Keratinocyte (primary cell): ENCODE data around the gene KHDC4. TPM values are rescaled to one million over a fixed set of nuclear protein-coding genes. Genes with fewer than 3 reads are reported as not detected.

Experiments
- DNase-seq: peaks from one replicate; pipeline ENCODE4 v3.0.0-alpha.2; 2011; ENCODE audit warnings: low read depth, missing footprints, low spot score
- FAIRE-seq: peaks from 2 replicates; lab custom pipeline; 2011; peaks lifted over from hg19 to GRCh38; lab: Jason Lieb, UNC
- H2AFZ ChIP-seq: 2 replicates; pipeline ENCODE4 v1.6.0; 2012; ENCODE audit warnings: low read length, control low read depth, inconsistent platforms; ENCODE audit not compliant: control insufficient read depth
- H3K27ac ChIP-seq: 2 replicates; pipeline ENCODE4 v1.5.1; 2011; ENCODE audit warnings: low read length; ENCODE audit not compliant: control insufficient read depth, insufficient read depth
- H3K27me3 ChIP-seq: 3 replicates; pipeline ENCODE4 v1.6.0; 2011; ENCODE audit warnings: low read length; ENCODE audit not compliant: control insufficient read depth, insufficient read depth; ENCODE audit errors: extremely low read depth
- H3K36me3 ChIP-seq, 2 experiments: 2 replicates in 1 of 2; 3 replicates in 1 of 2; pipeline ENCODE4 v1.5.1; 2011; ENCODE audit warnings: low read length in 2 of 2, mild to moderate bottlenecking in 1 of 2; ENCODE audit not compliant: control insufficient read depth in 2 of 2, insufficient read depth in 2 of 2; ENCODE audit errors: extremely low read depth in 1 of 2
- H3K4me1 ChIP-seq: 3 replicates; pipeline ENCODE4 v1.5.1; 2011; ENCODE audit warnings: low read length; ENCODE audit not compliant: control insufficient read depth, insufficient read depth; ENCODE audit errors: extremely low read depth
- H3K4me2 ChIP-seq: 3 replicates; pipeline ENCODE4 v1.6.0; 2011; ENCODE audit warnings: low read depth, low read length; ENCODE audit not compliant: control insufficient read depth, insufficient read depth; ENCODE audit errors: extremely low read depth
- H3K4me3 ChIP-seq, 3 experiments: fragments of 200-600 bp in 1 of 3; sonication (generic) in 1 of 3; 2 replicates in 2 of 3; 3 replicates in 1 of 3; pipeline ENCODE4 v1.5.1; 2011 to 2016; ENCODE audit warnings: low read length in 3 of 3, mild to moderate bottlenecking in 3 of 3, control low read depth in 2 of 3, inconsistent platforms in 1 of 3, low read depth in 1 of 3, mixed read lengths in 1 of 3, mixed run types in 1 of 3, moderate library complexity in 1 of 3; ENCODE audit not compliant: control insufficient read depth in 2 of 3, insufficient read depth in 2 of 3; ENCODE audit errors: extremely low read depth in 1 of 3
- H3K79me2 ChIP-seq: 2 replicates; pipeline ENCODE4 v1.6.0; 2012; ENCODE audit warnings: low read length; ENCODE audit not compliant: control insufficient read depth, insufficient read depth
- H3K9ac ChIP-seq: 3 replicates; pipeline ENCODE4 v1.6.0; 2011; ENCODE audit warnings: low read length; ENCODE audit not compliant: control insufficient read depth, insufficient read depth; ENCODE audit errors: extremely low read depth
- H3K9me1 ChIP-seq: 3 replicates; pipeline ENCODE4 v1.6.0; 2011; ENCODE audit warnings: low read length; ENCODE audit not compliant: control insufficient read depth, insufficient read depth; ENCODE audit errors: extremely low read depth
- H3K9me3 ChIP-seq: 2 replicates; pipeline ENCODE4 v1.5.1; 2012; ENCODE audit warnings: low read depth, low read length; ENCODE audit not compliant: control insufficient read depth
- H4K20me1 ChIP-seq: 3 replicates; pipeline ENCODE4 v1.6.0; 2011; ENCODE audit warnings: low read length; ENCODE audit not compliant: control insufficient read depth, insufficient read depth; ENCODE audit errors: extremely low read depth
- CTCF ChIP-seq, 3 experiments: IDR thresholded peaks in 1 of 3; conservative IDR thresholded peaks in 1 of 3; optimal IDR thresholded peaks in 1 of 3; 2 replicates in 2 of 3; 3 replicates in 1 of 3; pipeline versions ENCODE3 to v1.5.1; 2011; ENCODE audit warnings: low read length in 3 of 3, mild to moderate bottlenecking in 3 of 3, moderate library complexity in 2 of 3, control low read depth in 1 of 3, inconsistent platforms in 1 of 3; ENCODE audit not compliant: insufficient read depth in 2 of 3; ENCODE audit errors: extremely low read depth in 1 of 3
- EZH2 ChIP-seq: IDR thresholded peaks from one replicate; pipeline ENCODE4 v1.6.1; 2012; ENCODE audit warnings: inconsistent platforms, mild to moderate bottlenecking, low read length, moderate library complexity
- dilution Hi-C: fragments of 300-500 bp; cut with MboI; formaldehyde crosslinking; loops from one replicate; pipeline ENCODE4 v1.7.0; 2020; ENCODE audit warnings: low sequenced_read_pairs; ENCODE audit not compliant: extremely low pct_ligation_motif_present
- polyA plus RNA-seq, 5 experiments: library from polyadenylated mRNA; depleted of rRNA in 3 of 5; stranded (reverse) in 3 of 5; stranded (forward) in 1 of 5; unstranded in 1 of 5; fragments of >200 nt; gene quantifications; 1 replicate in 1 of 5; 2 replicates in 3 of 5; 3 replicates in 1 of 5; pipeline versions ENCODE4 v1.2.1 to v1.2.3, GENCODE V29; 2011 to 2012; ENCODE audit warnings: missing spikeins in 2 of 5, low read depth in 1 of 5, low replicate concordance in 1 of 5

KHDC4 gene
- polyA plus RNA-seq, 1 donor (not counting 4 experiments of a cell fraction or from before 2014, with no cell fraction given) = 51.3 TPM

GRCh38 chr1:155918660-155919059 lies 15.6 kb downstream of the KHDC4 start:
- dilution Hi-C loops = no loop called here
- H3K27me3 ChIP-seq = no peaks in the 10 kb centered on the region
- H3K4me2 ChIP-seq = no peak overlapping the region
- TF ChIP-seq EZH2 (no peak), CTCF (optimal IDR thresholded peaks at IDR 0.05 in 1 of 3, IDR thresholded peaks at IDR 0.05 in 1 of 3, conservative IDR thresholded peaks at IDR 0.05 in 1 of 3; ENCODE audit: extremely low read depth in 1 of 3, insufficient read depth in 2 of 3, low read length in 3 of 3) (no peak)
- H3K4me3 ChIP-seq = no peak overlapping the region
- no peaks in the 10 kb centered on the region for H4K20me1 ChIP-seq
- H3K9me1 ChIP-seq = no peaks in the 10 kb centered on the region
- no peaks in the 10 kb centered on the region for H3K4me1 ChIP-seq
- FAIRE-seq (no peak), DNase-seq (no peak)
- H3K36me3 ChIP-seq = peaks cover 35 to 49% of the 10 kb centered on the region in 2 experiments
- H3K27ac ChIP-seq = no peak overlapping the region
- no peaks in the 10 kb centered on the region for H3K9me3 ChIP-seq
- no peak overlapping the region for H2AFZ ChIP-seq
- no peak overlapping the region for H3K9ac ChIP-seq
- peaks cover 16% of the 10 kb centered on the region for H3K79me2 ChIP-seq

- Histone ChIP-seq H3K36me3 (peaks cover 15 to 30% of the 10 kb centered on the region in 2 experiments), H3K79me2 (peaks cover 4% of the 10 kb centered on the region), H2AFZ (no peak overlapping the region), H3K27me3 (no peaks in the 10 kb centered on the region), H3K9ac (no peak overlapping the region), H4K20me1 (no peaks in the 10 kb centered on the region), H3K9me3 (no peaks in the 10 kb centered on the region), H3K9me1 (no peaks in the 10 kb centered on the region), H3K4me2 (no peak overlapping the region), H3K4me3 (no peak overlapping the region), H3K27ac (no peak overlapping the region), H3K4me1 (peaks cover 18% of the 10 kb centered on the region)
- dilution Hi-C loops = no loop called here
- no peak for TF ChIP-seq CTCF (optimal IDR thresholded peaks at IDR 0.05 in 1 of 3, IDR thresholded peaks at IDR 0.05 in 1 of 3, conservative IDR thresholded peaks at IDR 0.05 in 1 of 3; ENCODE audit: extremely low read depth in 1 of 3, insufficient read depth in 2 of 3, low read length in 3 of 3)
- no peak for TF ChIP-seq EZH2
- no peak for DNase-seq
- FAIRE-seq = no peak
Observed at GRCh38 chr1:155913969-155914757, 20.1 kb downstream of the KHDC4 start.
